Sigmoid colon (tissue), 3 donors: Measurements from ENCODE around the gene RNFT2.

Experiments
- POLR2A ChIP-seq, 2 donors: fragments of 450-650 bp; IDR thresholded peaks; one replicate each; pipeline ENCODE4 v1.6.1; 2016; ENCODE audit warnings: antibody characterized with exemption in 2 of 2, mild to moderate bottlenecking in 2 of 2, moderate library complexity in 2 of 2
- TF ChIP-seq, protein P1 (sequence below), 4 experiments: fragments of 450-650 bp in 3 of 4; fragments of 200-600 bp in 1 of 4; IDR thresholded peaks; one replicate each; pipeline ENCODE4 v1.5.1; 2016 to 2019; ENCODE audit warnings: antibody characterized with exemption in 4 of 4, mild to moderate bottlenecking in 3 of 4, moderate library complexity in 2 of 4

- no peak for TF ChIP-seq POLR2A (IDR thresholded peaks at IDR 0.05)
- TF ChIP-seq, protein P1, sequence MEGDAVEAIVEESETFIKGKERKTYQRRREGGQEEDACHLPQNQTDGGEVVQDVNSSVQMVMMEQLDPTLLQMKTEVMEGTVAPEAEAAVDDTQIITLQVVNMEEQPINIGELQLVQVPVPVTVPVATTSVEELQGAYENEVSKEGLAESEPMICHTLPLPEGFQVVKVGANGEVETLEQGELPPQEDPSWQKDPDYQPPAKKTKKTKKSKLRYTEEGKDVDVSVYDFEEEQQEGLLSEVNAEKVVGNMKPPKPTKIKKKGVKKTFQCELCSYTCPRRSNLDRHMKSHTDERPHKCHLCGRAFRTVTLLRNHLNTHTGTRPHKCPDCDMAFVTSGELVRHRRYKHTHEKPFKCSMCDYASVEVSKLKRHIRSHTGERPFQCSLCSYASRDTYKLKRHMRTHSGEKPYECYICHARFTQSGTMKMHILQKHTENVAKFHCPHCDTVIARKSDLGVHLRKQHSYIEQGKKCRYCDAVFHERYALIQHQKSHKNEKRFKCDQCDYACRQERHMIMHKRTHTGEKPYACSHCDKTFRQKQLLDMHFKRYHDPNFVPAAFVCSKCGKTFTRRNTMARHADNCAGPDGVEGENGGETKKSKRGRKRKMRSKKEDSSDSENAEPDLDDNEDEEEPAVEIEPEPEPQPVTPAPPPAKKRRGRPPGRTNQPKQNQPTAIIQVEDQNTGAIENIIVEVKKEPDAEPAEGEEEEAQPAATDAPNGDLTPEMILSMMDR (IDR thresholded peaks at IDR 0.05), result no peak
Observed at GRCh38 chr12:116818341-116818856, 80.3 kb downstream of the RNFT2 start.
